IPS-NIHi11 (cell line): Measurements from ENCODE around the gene DDC.

Source experiments
- DNase-seq: peaks from one replicate; pipeline ENCODE4 v3.0.0; 2012; ENCODE audit warnings: mixed read lengths, low spot score

The DDC gene

DNA sequence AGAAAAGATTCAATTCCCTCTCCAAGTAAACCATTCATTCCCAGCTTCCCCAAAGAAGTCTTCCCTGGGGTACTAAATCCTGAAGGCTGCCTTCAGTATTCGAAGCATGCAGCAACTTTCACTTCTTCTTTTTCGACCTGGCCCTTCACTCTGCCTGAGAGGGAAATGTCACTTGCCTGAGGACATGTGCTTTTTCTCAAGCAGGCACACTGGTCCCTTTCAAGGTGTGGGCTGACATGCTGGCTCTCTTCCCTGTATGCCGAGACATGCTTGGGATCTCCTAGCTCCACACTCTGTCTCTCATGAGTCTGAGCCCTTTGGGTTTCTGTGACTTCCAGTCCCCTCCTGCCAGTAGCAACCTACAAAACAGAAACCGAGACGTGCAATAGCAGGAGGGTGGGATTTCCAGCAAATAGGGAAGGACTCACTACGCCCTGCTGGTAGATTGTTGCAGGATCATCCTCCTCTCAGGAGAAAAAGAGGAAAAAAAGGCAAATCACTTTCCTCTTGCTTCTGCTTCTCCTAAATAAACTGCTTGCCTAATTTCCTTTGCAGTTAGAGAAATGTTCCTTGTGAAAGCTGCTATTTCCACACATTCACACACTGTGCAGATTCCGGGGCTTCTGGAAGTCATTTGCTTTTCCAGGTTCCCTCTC, 148.6 kb downstream of the DDC start:
- no peak for DNase-seq

DNA sequence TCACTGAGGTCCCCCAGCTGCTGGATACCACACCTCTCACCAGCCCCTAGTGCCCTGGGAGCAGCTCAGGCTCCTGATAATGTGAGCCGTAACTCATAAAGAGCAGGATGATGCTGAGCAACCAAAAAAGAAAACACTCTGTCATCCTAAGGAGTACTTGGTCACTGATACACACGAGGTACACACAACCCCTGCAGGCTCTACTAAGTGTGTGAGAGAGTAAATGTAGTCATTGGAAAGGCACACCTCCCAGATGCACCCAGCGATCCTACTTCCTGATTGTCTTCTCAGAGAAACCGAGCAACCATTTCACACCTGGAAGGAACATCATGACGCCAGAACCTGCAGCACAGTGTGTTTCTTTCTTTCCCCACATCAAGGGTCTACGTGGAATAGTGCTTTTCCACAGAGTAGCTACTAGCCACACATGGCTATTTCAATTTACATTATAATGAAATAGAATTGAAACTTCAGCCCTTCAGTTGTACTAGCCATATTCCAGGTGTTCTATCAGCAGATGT, 149.3 kb downstream of the DDC start:
- no peak for DNase-seq

GRCh38 chr7:50413561-50413960, 151.6 kb downstream of the DDC start:
- no peak for DNase-seq

DNA sequence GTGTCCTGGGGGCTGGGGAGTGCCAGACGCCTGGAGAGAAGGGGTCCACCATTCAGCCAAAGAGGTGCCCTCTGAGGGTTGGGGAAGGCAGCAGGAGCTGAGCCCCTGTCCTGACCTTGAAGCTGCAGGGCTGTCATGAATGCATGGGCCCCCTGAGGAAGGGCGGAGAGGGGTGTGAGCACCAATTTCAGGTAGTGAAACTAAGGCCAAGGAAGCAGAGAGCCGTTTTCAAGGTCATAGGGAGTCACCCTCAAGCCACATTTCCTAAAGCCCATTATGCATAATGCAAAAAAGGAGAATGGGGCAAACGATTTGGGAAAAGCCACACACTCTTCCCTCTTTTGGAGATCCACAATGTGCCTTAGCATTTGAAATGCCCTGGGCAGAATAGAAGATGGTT, 152.2 kb downstream of the DDC start:
- DNase-seq: no peak

- no peak for DNase-seq
Measured at GRCh38 chr7:50411332-50411731, 153.9 kb downstream of the DDC start.

DNA sequence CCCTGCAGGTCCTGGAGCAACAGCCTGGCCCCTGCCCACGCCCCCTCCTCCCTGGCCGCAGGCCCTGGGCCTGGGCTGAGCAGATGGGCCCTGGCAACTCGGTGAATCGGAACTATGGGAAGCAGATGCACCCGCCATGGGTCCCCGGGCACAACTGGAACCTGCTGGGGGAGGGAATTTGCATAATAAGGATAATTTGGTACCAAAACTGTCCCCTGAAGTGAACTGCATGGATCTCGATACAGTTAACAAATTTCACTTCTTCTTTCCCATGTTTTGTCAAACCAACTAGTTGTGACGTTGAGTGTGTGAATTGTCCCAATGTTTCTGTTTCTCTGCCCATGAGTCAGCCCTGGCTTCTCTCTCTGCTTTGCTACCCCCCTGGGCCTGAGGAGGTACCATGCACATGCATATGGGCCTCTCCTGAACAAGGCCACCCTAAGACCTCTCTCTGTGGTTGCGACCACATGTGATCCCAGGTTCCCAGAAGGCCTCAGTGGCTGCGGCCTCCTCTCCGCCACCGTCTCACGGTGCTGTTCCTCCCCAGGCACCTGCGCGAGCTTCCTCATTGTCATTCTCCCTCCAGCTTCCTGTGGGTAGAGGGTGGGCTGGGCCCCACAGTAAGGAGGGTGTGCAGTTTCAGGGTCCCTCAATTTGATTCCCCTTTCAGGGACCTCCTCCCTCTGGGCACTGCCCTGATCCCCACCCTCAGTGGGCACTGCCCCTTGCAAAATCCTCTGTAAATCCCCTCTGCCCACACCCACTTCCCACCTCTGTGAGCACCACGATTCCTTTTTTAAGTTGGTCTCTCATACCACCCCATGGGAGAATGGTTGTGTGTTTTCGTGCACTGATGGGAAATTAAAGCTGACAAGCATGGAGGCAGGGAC, 155.1 kb downstream of the DDC start:
- no peak for DNase-seq
